K562 (cell line): ENCODE results near the gene PHLDB1. TPM values are rescaled to one million over a fixed set of nuclear protein-coding genes. Genes with fewer than 3 reads are reported as not detected.

Experiments used
- ATAC-seq: fragments of 200-7000 bp; cut with Tn5 transposase; 3 replicates; pipeline ENCODE4 v1.9.1; 2020; ENCODE audit warnings: moderate library complexity
- BruUV-seq: library from RNA; stranded (reverse); fragments of 400-500 nt; replicated peaks from 2 replicates; lab custom pipeline; 2021; lab: Mats Ljungman, UMichigan
- CTCF ChIA-PET: fragments of 300-600 bp; formaldehyde crosslinking; extraction: SDS; loops from one replicate; lab custom pipeline; 2021; ENCODE audit warnings: low intra/inter-chr PET ratio; lab: Yijun Ruan, JAX
- POLR2A ChIA-PET: fragments of 300-600, 350-650 bp; sonication (Branson Sonifier 250); formaldehyde crosslinking; extraction: SDS; loops from one replicate; lab custom pipeline; 2021; ENCODE audit warnings: antibody characterized with exemption, inconsistent platforms; lab: Yijun Ruan, JAX
- DNase-seq, 4 experiments: peaks; one replicate each; pipeline versions ENCODE4 v3.0.0 to v3.0.0-alpha.2; 2011 to 2018; ENCODE audit warnings: low spot score in 3 of 4, mixed read lengths in 3 of 4; ENCODE audit errors: extremely low read depth in 1 of 4
- FAIRE-seq: peaks from 2 replicates; lab custom pipeline; 2011; peaks lifted over from hg19 to GRCh38; lab: Jason Lieb, UNC
- H2AFZ ChIP-seq: 2 replicates; pipeline ENCODE4 v1.6.0; 2011; ENCODE audit warnings: low read depth, low read length, control low read depth, inconsistent platforms
- H3K27ac ChIP-seq: fragments of 200-600 bp; 3 replicates; pipeline ENCODE4 v1.8.0; 2011; ENCODE audit warnings: low read depth, mild to moderate bottlenecking, control low read depth, inconsistent platforms, low read length, moderate library complexity, mixed read lengths; ENCODE audit errors: extremely low read depth
- H3K27me3 ChIP-seq, 2 experiments: fragments of 300-600 bp in 1 of 2; 2 replicates in 1 of 2; 3 replicates in 1 of 2; pipeline versions ENCODE4 v1.6.0 to v1.8.0; 2011; ENCODE audit warnings: inconsistent platforms in 2 of 2, low read length in 2 of 2, mild to moderate bottlenecking in 1 of 2, mixed read lengths in 1 of 2, moderate library complexity in 1 of 2; ENCODE audit not compliant: control insufficient read depth in 2 of 2, insufficient read depth in 2 of 2
- H3K36me3 ChIP-seq: fragments of 300-600 bp; 3 replicates; pipeline ENCODE4 v1.8.0; 2011; ENCODE audit warnings: mild to moderate bottlenecking, low read length, inconsistent platforms; ENCODE audit not compliant: control insufficient read depth, insufficient read depth
- H3K4me1 ChIP-seq, 2 experiments: fragments of 200-600 bp in 1 of 2; replicated peaks in 1 of 2; 2 replicates in 1 of 2; 3 replicates in 1 of 2; pipeline versions ENCODE4 v1.5.1 to v1.8.0; 2011; ENCODE audit warnings: inconsistent platforms in 2 of 2, low read length in 2 of 2, mild to moderate bottlenecking in 1 of 2, mixed read lengths in 1 of 2, moderate library complexity in 1 of 2; ENCODE audit not compliant: control insufficient read depth in 2 of 2, insufficient read depth in 2 of 2
- H3K4me2 ChIP-seq: 2 replicates; pipeline ENCODE4 v1.6.1; 2011; ENCODE audit warnings: low read length, control low read depth, inconsistent platforms, mixed read lengths; ENCODE audit not compliant: insufficient read depth
- H3K4me3 ChIP-seq: fragments of 200-600 bp; sonication (generic), shearing (Covaris generic); 2 replicates; pipeline ENCODE4 v1.5.1; 2016; ENCODE audit warnings: control low read depth, inconsistent platforms
- H3K79me2 ChIP-seq: fragments of 200-600 bp; 3 replicates; pipeline ENCODE4 v1.8.0; 2011; ENCODE audit warnings: low read length, inconsistent platforms; ENCODE audit not compliant: control insufficient read depth, insufficient read depth
- H3K9ac ChIP-seq, 2 experiments: 2 replicates each; pipeline versions ENCODE4 v1.6.0 to v1.6.1; 2011; ENCODE audit warnings: low read depth in 2 of 2, low read length in 2 of 2, control low read depth in 1 of 2, inconsistent platforms in 1 of 2, mild to moderate bottlenecking in 1 of 2, mixed read lengths in 1 of 2; ENCODE audit not compliant: insufficient read depth in 1 of 2
- H3K9me1 ChIP-seq: one replicate; pipeline ENCODE4 v1.6.0; 2011; ENCODE audit warnings: inconsistent platforms, mild to moderate bottlenecking, low read length, moderate library complexity; ENCODE audit not compliant: control insufficient read depth, insufficient read depth
- H3K9me3 ChIP-seq: replicated peaks from 2 replicates; pipeline ENCODE4 v1.5.1; 2011; ENCODE audit warnings: low read depth, low read length, inconsistent platforms; ENCODE audit not compliant: control insufficient read depth, insufficient read depth
- H4K20me1 ChIP-seq: replicated peaks from 2 replicates; pipeline ENCODE4 v1.6.1; 2011; ENCODE audit warnings: low read length, inconsistent platforms, mixed read lengths; ENCODE audit not compliant: control insufficient read depth, insufficient read depth
- DEAF1 ChIP-seq: fragments of 450-650 bp; formaldehyde crosslinking; IDR thresholded peaks from 2 replicates; pipeline ENCODE4 v1.4.0; 2020; ENCODE audit warnings: mild to moderate bottlenecking, moderate library complexity
- ETV1 ChIP-seq: fragments of 450-650 bp; conservative IDR thresholded peaks from 2 replicates; pipeline ENCODE4 v1.6.1; 2016; ENCODE audit warnings: missing genetic modification characterization, control low read depth, low read depth, missing compliant biosample characterization
- FOSL1 ChIP-seq: fragments of 200-800 bp; sonication (Bioruptor generic); conservative IDR thresholded peaks from 2 replicates; pipeline ENCODE4 v1.6.1; 2016; ENCODE audit warnings: missing genetic modification characterization, missing compliant biosample characterization
- MTA3 ChIP-seq: fragments of 450-650 bp; formaldehyde crosslinking; IDR thresholded peaks from 2 replicates; pipeline ENCODE4 v1.6.1; 2017; ENCODE audit warnings: mild to moderate bottlenecking, borderline replicate concordance
- OTX1 ChIP-seq: fragments of 450-650 bp; formaldehyde crosslinking; IDR thresholded peaks from 2 replicates; pipeline ENCODE4 v1.4.0; 2022; ENCODE audit warnings: mild to moderate bottlenecking
- RBBP5 ChIP-seq: fragments of 200-600 bp; sonication (generic); IDR thresholded peaks from 2 replicates; pipeline ENCODE4 v1.6.1; 2012; ENCODE audit warnings: borderline replicate concordance, mild to moderate bottlenecking, low read length, control low read depth, inconsistent platforms; ENCODE audit not compliant: insufficient read depth, poor library complexity, severe bottlenecking
- SIN3B ChIP-seq: fragments of 450-650 bp; IDR thresholded peaks from 2 replicates; pipeline ENCODE4 v1.6.1; 2017; ENCODE audit warnings: low read depth, mild to moderate bottlenecking, moderate library complexity
- SMARCA4 ChIP-seq: fragments of 450-650 bp; IDR thresholded peaks from 2 replicates; pipeline ENCODE4 v1.6.1; 2016
- SRSF7 ChIP-seq: fragments of 200-400 bp; formaldehyde crosslinking; optimal IDR thresholded peaks from 2 replicates; pipeline ENCODE3; 2017; ENCODE audit warnings: mild to moderate bottlenecking, low read depth, low read length
- TAF15 ChIP-seq: fragments of 200-400 bp; formaldehyde crosslinking; IDR thresholded peaks from 2 replicates; pipeline ENCODE4 v1.6.1; 2017; ENCODE audit warnings: mild to moderate bottlenecking, low read depth, low read length, moderate library complexity
- ZBTB33 ChIP-seq: sonication (generic); formaldehyde crosslinking; IDR thresholded peaks from 2 replicates; pipeline ENCODE4 v1.8.1; 2023; ENCODE audit warnings: mild to moderate bottlenecking, missing genetic modification reagents
- ZNF57 ChIP-seq: fragments of 450-650 bp; formaldehyde crosslinking; IDR thresholded peaks from 2 replicates; pipeline ENCODE4 v1.4.0; 2020; ENCODE audit warnings: mild to moderate bottlenecking, moderate library complexity
- WGBS: fragments of 100-300 bp; shearing (Covaris generic); methylation state at CpG from one replicate; pipeline ENCODE4 v1.1.6; 2016; ENCODE audit warnings: low coverage, mixed read lengths; ENCODE audit not compliant: insufficient coverage; ENCODE audit errors: missing lambda C conversion rate; 5-methylcytosine and 5-hydroxymethylcytosine counted together
- in situ Hi-C: fragments of 300-500 bp; cut with MboI; formaldehyde crosslinking; loops from 4 replicates; pipeline ENCODE4 v1.15.0; 2018; ENCODE audit warnings: inconsistent platforms, mixed read lengths
- intact Hi-C: fragments of 100-400 bp; cut with micrococcal nuclease; formaldehyde crosslinking; loops from 2 replicates; pipeline ENCODE4 v1.14.2; 2022
- polyA plus RNA-seq, 8 experiments: library from polyadenylated mRNA; depleted of rRNA in 4 of 8; stranded (reverse) in 5 of 8; unstranded in 3 of 8; fragments of >200 nt; fragmentation: Nextera tagmentation in 2 of 8; fragmentation: Illumina TruSeq in 1 of 8; extraction: Ambion mirVana in 2 of 8; extraction: Trizol in 1 of 8; gene quantifications; 2 replicates each; pipeline versions ENCODE4 v1.2.1 to v1.2.3, GENCODE V29; 2011 to 2014; ENCODE audit warnings: inconsistent platforms in 1 of 8, missing spikeins in 1 of 8
- total RNA-seq, 7 experiments: library from RNA; depleted of rRNA in 6 of 7; stranded (reverse); fragments of >200 nt in 6 of 7; fragmentation: Illumina TruSeq in 2 of 7; extraction: Trizol in 2 of 7; gene quantifications; 2 replicates each; pipeline versions ENCODE4 v1.2.1 to v1.2.3, GENCODE V29; 2011 to 2021; ENCODE audit warnings: low replicate concordance in 1 of 7

The PHLDB1 gene
- total and polyA plus RNA-seq, 9 of the 15 experiments (the other 6 are each of a cell fraction or from before 2014, with no cell fraction given): 2.0 to 28.7 (median 16.2) TPM

- Histone ChIP-seq H3K36me3 (no peaks in the 10 kb centered on the region), H2AFZ (no peak overlapping the region), H3K9me1 (no peaks in the 10 kb centered on the region), H3K4me1 (peaks cover under 1 to 3% of the 10 kb centered on the region in 2 experiments; a peak in 2 of 5 replicates), H3K27ac (no peak overlapping the region), H3K27me3 (peaks cover 0 to 4% of the 10 kb centered on the region in 2 experiments; a peak in 1 of 5 replicates), H3K4me3 (no peak overlapping the region), H3K9me3 (no peaks in the 10 kb centered on the region; the same call in 1 of the 2 replicates), H3K9ac (no peak overlapping the region), H3K4me2 (no peak overlapping the region), H4K20me1 (no peaks in the 10 kb centered on the region), H3K79me2 (no peaks in the 10 kb centered on the region)
- no peak for FAIRE-seq
- TF ChIP-seq DEAF1 (CRISPR knock-in tag) (no peak), SRSF7 (no peak), SMARCA4 (no peak), OTX1 (CRISPR knock-in tag) (no peak), SIN3B (no peak), RBBP5 (no peak), TAF15 (no peak), MTA3 (no peak), ETV1 (tag) (no peak), FOSL1 (tag) (no peak), ZBTB33 (CRISPR knock-in tag) (no peak), ZNF57 (CRISPR knock-in tag) (no peak)
- no TSS peak for BruUV-seq
- ATAC-seq: no peak
- in situ Hi-C loops: no loop called here
- WGBS: 0% methylated on average over 1 of the region's 1 CpG
- ChIA-PET POLR2A (no interaction called here), CTCF (no interaction called here)
- no peak for DNase-seq
- intact Hi-C loops: no loop called here
Measured at GRCh38 chr11:118674082-118674435, 66.6 kb downstream of the PHLDB1 start.
